Prostate gland (tissue), 2 donors: ENCODE data around the gene NOP53.

ENCODE experiments used
- CTCF ChIP-seq, 4 experiments: fragments of 200-600 bp in 2 of 4; fragments of 450-650 bp in 2 of 4; sonication (generic) in 2 of 4; IDR thresholded peaks; 1 replicate in 3 of 4; 2 replicates in 1 of 4; pipeline ENCODE4 v1.5.1; 2016 to 2019; ENCODE audit warnings: antibody characterized with exemption in 4 of 4, mild to moderate bottlenecking in 2 of 4, moderate library complexity in 2 of 4
- POLR2A ChIP-seq: fragments of 450-650 bp; IDR thresholded peaks from one replicate; pipeline ENCODE4 v1.6.1; 2016; ENCODE audit warnings: antibody characterized with exemption, mild to moderate bottlenecking
- POLR2AphosphoS5 ChIP-seq: sonication (generic); formaldehyde crosslinking; IDR thresholded peaks from one replicate; pipeline ENCODE4 v1.6.1; 2017; ENCODE audit warnings: antibody characterized with exemption

GRCh38 chr19:47702671-47703070, 42.7 kb upstream of the NOP53 start:
- no peak for TF ChIP-seq CTCF (IDR thresholded peaks at IDR 0.05)
- TF ChIP-seq POLR2A: no peak
- no peak for TF ChIP-seq POLR2AphosphoS5
